ENCODE data around the gene DGUOK.

DNA sequence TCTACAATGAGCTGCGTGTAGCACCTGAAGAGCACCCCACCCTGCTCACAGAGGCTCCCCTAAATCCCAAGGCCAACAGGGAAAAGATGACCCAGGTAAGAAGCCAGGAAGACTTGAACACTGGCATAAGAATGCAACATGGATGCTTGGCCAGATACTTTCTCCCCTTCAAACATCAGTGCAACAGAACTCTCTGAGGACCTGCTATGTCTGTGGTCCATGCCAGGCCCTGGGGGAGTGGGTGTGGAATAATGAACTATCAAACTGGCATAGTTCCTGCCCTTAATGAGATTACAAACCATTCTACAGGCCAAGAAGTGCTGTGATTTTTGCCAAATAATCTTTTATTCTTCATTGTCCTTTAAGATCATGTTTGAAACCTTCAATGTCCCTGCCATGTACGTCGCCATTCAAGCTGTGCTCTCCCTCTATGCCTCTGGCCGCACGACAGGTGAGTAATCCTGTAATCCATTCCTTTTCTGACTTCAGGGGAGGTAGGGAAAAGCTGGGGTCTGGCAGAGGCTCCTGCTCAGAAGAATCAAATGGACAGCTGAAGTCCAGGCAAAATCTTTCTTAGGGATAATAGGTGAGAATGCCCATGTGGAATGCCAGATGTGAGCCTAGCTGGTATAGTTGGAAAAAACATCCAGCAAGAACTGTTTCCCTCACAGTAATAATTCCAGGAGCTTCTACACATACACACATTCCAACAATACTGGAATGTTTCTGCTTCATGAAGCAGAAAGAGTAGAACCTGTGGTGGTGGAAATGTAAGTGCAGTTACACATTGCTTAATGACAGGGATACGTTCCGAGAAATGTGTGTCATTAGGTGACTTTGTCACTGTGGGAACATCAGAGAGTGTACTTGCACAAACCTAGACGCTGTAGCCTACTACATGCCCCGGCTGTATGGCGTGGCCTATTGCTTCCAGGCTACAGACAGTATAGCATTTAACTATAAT lies 17.7 kb upstream of the DGUOK start:
- TF ChIP-seq POLR2A (IDR thresholded peaks at IDR 0.05; ENCODE audit: low read depth, low read length) (no peak), POLR2AphosphoS5 (IDR thresholded peaks at IDR 0.05; ENCODE audit: low read depth, low read length) (no peak)

Measured in GM12892 (cell line).